A549 (cell line): Measurements from ENCODE around the gene BRSK2. TPM values are rescaled to one million over a fixed set of nuclear protein-coding genes. Genes with fewer than 3 reads are reported as not detected.

Experiments
- ATAC-seq, 2 experiments: fragments of 200-7000 bp in 1 of 2; fragments of >200 bp in 1 of 2; cut with Nextera tagmentation in 1 of 2; cut with Tn5 transposase in 1 of 2; 3 replicates each; pipeline versions ENCODE4 v1.8.0 to v1.9.1; 2018 to 2020; ENCODE audit warnings: mild to moderate bottlenecking in 1 of 2, moderate library complexity in 1 of 2
- CTCF ChIA-PET: fragments of 300-600 bp; sonication (Branson Sonifier 250); formaldehyde crosslinking; extraction: SDS; loops from one replicate; lab custom pipeline; 2021; ENCODE audit warnings: antibody characterized with exemption, inconsistent platforms; lab: Yijun Ruan, JAX
- POLR2A ChIA-PET: fragments of 350-600 bp; formaldehyde crosslinking; extraction: SDS; loops from one replicate; lab custom pipeline; 2021; ENCODE audit warnings: antibody characterized with exemption, inconsistent platforms; lab: Yijun Ruan, JAX
- DNase-seq, 2 experiments: peaks; one replicate each; pipeline versions ENCODE4 v3.0.0 to v3.0.0-alpha.2; 2011 to 2016; ENCODE audit warnings: low read depth in 1 of 2, low spot score in 1 of 2
- FAIRE-seq: peaks from 2 replicates; lab custom pipeline; 2011; peaks lifted over from hg19 to GRCh38; lab: Jason Lieb, UNC
- H3K27ac ChIP-seq, 2 experiments: fragments of >200 bp; sonication (Bioruptor Twin); formaldehyde crosslinking; 3 replicates each; pipeline ENCODE4 v1.5.1; 2016 to 2017
- H3K4me1 ChIP-seq: fragments of >200 bp; sonication (Bioruptor Twin); formaldehyde crosslinking; 3 replicates; pipeline ENCODE4 v1.6.1; 2016
- H3K4me2 ChIP-seq: fragments of >200 bp; sonication (Bioruptor Twin); formaldehyde crosslinking; 3 replicates; pipeline ENCODE4 v1.6.1; 2016
- H3K4me3 ChIP-seq: fragments of >200 bp; sonication (Bioruptor Twin); formaldehyde crosslinking; 3 replicates; pipeline ENCODE4 v1.5.1; 2016
- H3K9me3 ChIP-seq: fragments of >200 bp; sonication (Bioruptor Twin); formaldehyde crosslinking; 3 replicates; pipeline ENCODE4 v1.6.1; 2016
- E2F6 ChIP-seq: IDR thresholded peaks from 2 replicates; pipeline ENCODE4 v1.6.1; 2012; ENCODE audit warnings: low read depth, borderline replicate concordance
- EHMT2 ChIP-seq: fragments of 200-600 bp; sonication (generic); IDR thresholded peaks from 2 replicates; pipeline ENCODE4 v1.6.1; 2016; ENCODE audit warnings: antibody characterized with exemption, low read depth, mild to moderate bottlenecking, moderate library complexity
- EP300 ChIP-seq, 2 experiments: fragments of >200 bp; sonication (Bioruptor Twin); formaldehyde crosslinking; IDR thresholded peaks; 2 replicates in 1 of 2; 3 replicates in 1 of 2; pipeline ENCODE4 v1.6.1; 2016 to 2017
- FOSB ChIP-seq: fragments of 250-450 bp; sonication (Bioruptor Pico); IDR thresholded peaks from 2 replicates; pipeline ENCODE4 v1.5.0; 2020; ENCODE audit warnings: mild to moderate bottlenecking, moderate library complexity
- GATA3 ChIP-seq: IDR thresholded peaks from 2 replicates; pipeline ENCODE4 v1.6.1; 2012; ENCODE audit warnings: borderline replicate concordance
- HEYL ChIP-seq: fragments of 250-450 bp; sonication (Bioruptor Pico); IDR thresholded peaks from 2 replicates; pipeline ENCODE4 v1.8.0; 2021; ENCODE audit warnings: mild to moderate bottlenecking, moderate library complexity
- HOXB13 ChIP-seq: fragments of 250-450 bp; sonication (Bioruptor Pico); IDR thresholded peaks from 2 replicates; pipeline ENCODE4 v1.5.0; 2020; ENCODE audit warnings: low read depth, mild to moderate bottlenecking, moderate library complexity
- MAX ChIP-seq: IDR thresholded peaks from 2 replicates; pipeline ENCODE4 v1.6.1; 2012
- NR3C1 ChIP-seq: fragments of >200 bp; sonication (Bioruptor Twin); formaldehyde crosslinking; IDR thresholded peaks from 3 replicates; pipeline ENCODE4 v1.6.1; 2017
- POLR2AphosphoS2 ChIP-seq: conservative IDR thresholded peaks from 2 replicates; pipeline ENCODE4 v1.6.1; 2012; ENCODE audit warnings: low read length, improper control_type of control experiment, inconsistent platforms
- REST ChIP-seq: fragments of 200-600 bp; sonication (generic); IDR thresholded peaks from 2 replicates; pipeline ENCODE4 v1.6.1; 2016; ENCODE audit warnings: antibody characterized with exemption, mild to moderate bottlenecking, moderate library complexity
- RNF2 ChIP-seq: fragments of 200-600 bp; sonication (generic); IDR thresholded peaks from 2 replicates; pipeline ENCODE4 v1.6.1; 2016; ENCODE audit warnings: low read depth, mild to moderate bottlenecking, antibody characterized with exemption, moderate library complexity, borderline replicate concordance
- SREBF2 ChIP-seq: fragments of 450-650 bp; IDR thresholded peaks from 2 replicates; pipeline ENCODE4 v1.6.1; 2014; ENCODE audit warnings: mild to moderate bottlenecking, moderate library complexity
- TP53 ChIP-seq: fragments of 250-450 bp; sonication (Bioruptor Pico); IDR thresholded peaks from 2 replicates; pipeline ENCODE4 v1.5.0; 2021; ENCODE audit warnings: mild to moderate bottlenecking, moderate library complexity
- USF2 ChIP-seq: fragments of 450-650 bp; IDR thresholded peaks from 2 replicates; pipeline ENCODE4 v1.6.1; 2014; ENCODE audit warnings: antibody characterized with exemption
- ZC3H11A ChIP-seq: fragments of 450-650 bp; IDR thresholded peaks from 2 replicates; pipeline ENCODE4 v1.6.1; 2014; ENCODE audit warnings: antibody characterized with exemption, mild to moderate bottlenecking
- ZFP36 ChIP-seq: fragments of 450-650 bp; IDR thresholded peaks from 2 replicates; pipeline ENCODE4 v1.6.1; 2014; ENCODE audit warnings: borderline replicate concordance; ENCODE audit not compliant: partially characterized antibody
- ZNF302 ChIP-seq: fragments of 250-450 bp; sonication (Bioruptor Pico); IDR thresholded peaks from 2 replicates; pipeline ENCODE4 v1.9.0; 2021; ENCODE audit warnings: inconsistent platforms, mild to moderate bottlenecking, moderate library complexity
- WGBS: methylation state at CpG from one replicate; pipeline ENCODE4 v1.1.6; 2017; ENCODE audit errors: missing lambda C conversion rate; 5-methylcytosine and 5-hydroxymethylcytosine counted together
- polyA plus RNA-seq, 4 experiments: library from polyadenylated mRNA; depleted of rRNA in 3 of 4; stranded (reverse); fragments of >200 nt; fragmentation: RNase III in 1 of 4; extraction: RNeasy Plus Mini Kit Qiagen cat#74134 plus additional on column Dnase treatment in 1 of 4; gene quantifications; 2 replicates in 3 of 4; 3 replicates in 1 of 4; pipeline ENCODE4 v1.2.3, GENCODE V29; 2011 to 2017

The BRSK2 gene
- polyA plus RNA-seq, 2 of the 4 experiments (the other 2 are of a cell fraction): 3.8 to 10.1 TPM

GRCh38 chr11:1444321-1444720 is 54.6 kb downstream of the BRSK2 start:
- no peak overlapping the region for H3K4me2 ChIP-seq
- CTCF ChIA-PET: interaction anchor here (0.5 to 1.0 kb wide), 2 partner anchors 71 to 102 kb away, joined by 3 to 4 read pairs; no protein-coding TSS in a partner anchor
- no peak overlapping the region for H3K27ac ChIP-seq
- H3K9me3 ChIP-seq: no peaks in the 10 kb centered on the region
- DNase-seq: no peak
- H3K4me3 ChIP-seq: no peak overlapping the region
- no peak for ATAC-seq
- WGBS: 91% methylated on average over 10 of the region's 11 CpGs
- no peaks in the 10 kb centered on the region for H3K4me1 ChIP-seq
- no peak for FAIRE-seq
- TF ChIP-seq E2F6: no peak
- POLR2A ChIA-PET: no interaction called here

GRCh38 chr11:1444823-1445422 is 55.2 kb downstream of the BRSK2 start:
- TF ChIP-seq GATA3 (no peak), NR3C1 (no peak), MAX (no peak), REST (no peak), FOSB (CRISPR knock-in tag) (no peak), ZFP36 (no peak), EP300 (IDR thresholded peaks at IDR 0.05) (no peak), ZC3H11A (no peak), E2F6 (no peak), ZNF302 (CRISPR knock-in tag) (no peak), POLR2AphosphoS2 (no peak), RNF2 (no peak), HOXB13 (CRISPR knock-in tag) (no peak), HEYL (CRISPR knock-in tag) (no peak), EHMT2 (no peak), TP53 (CRISPR knock-in tag) (no peak), SREBF2 (no peak), USF2 (no peak)
- TF ChIP-seq, all 56 proteins: peak for 0
- no peak for FAIRE-seq

More at GRCh38 chr11:1444823-1445422, 55.2 kb downstream of the BRSK2 start:
- Histone ChIP-seq H3K27ac (no peak overlapping the region), H3K4me1 (no peaks in the 10 kb centered on the region), H3K4me3 (no peak overlapping the region), H3K4me2 (no peak overlapping the region), H3K9me3 (no peaks in the 10 kb centered on the region)
- ChIA-PET CTCF (interaction anchor here (1.0 kb wide), 1 partner anchor 71 kb away, joined by 3 read pairs; no protein-coding TSS in a partner anchor), POLR2A (no interaction called here)
- ATAC-seq (no peak), DNase-seq (no peak)
- 86% methylated on average over 12 of the region's 32 CpGs for WGBS
